Mesothelial cell of epicardium (in vitro differentiated cells): ENCODE data around the gene PNPLA2. TPM values are rescaled to one million over a fixed set of nuclear protein-coding genes. Genes with fewer than 3 reads are reported as not detected.

Experiments used
- DNase-seq, 2 experiments: peaks; one replicate each; pipeline ENCODE4 v3.0.0; 2021; ENCODE audit warnings: low spot score in 2 of 2; ENCODE audit not compliant: unreplicated experiment in 2 of 2
- H3K27ac Mint-ChIP-seq: 2 replicates; pipeline ENCODE4 v1.8.0; 2021; ENCODE audit warnings: mixed read lengths
- H3K27me3 Mint-ChIP-seq: 2 replicates; pipeline ENCODE4 v1.8.0; 2021; ENCODE audit warnings: low read depth, mixed read lengths
- H3K36me3 Mint-ChIP-seq: 2 replicates; pipeline ENCODE4 v1.8.0; 2021; ENCODE audit warnings: mixed read lengths
- H3K4me1 Mint-ChIP-seq: 2 replicates; pipeline ENCODE4 v1.8.0; 2021; ENCODE audit warnings: mixed read lengths
- H3K4me3 Mint-ChIP-seq: 2 replicates; pipeline ENCODE4 v1.8.0; 2021; ENCODE audit warnings: mild to moderate bottlenecking, moderate library complexity, mixed read lengths
- H3K9me3 Mint-ChIP-seq: 2 replicates; pipeline ENCODE4 v1.8.0; 2021; ENCODE audit warnings: mixed read lengths
- total RNA-seq: library from RNA; stranded (reverse); gene quantifications from 3 replicates; pipeline ENCODE4 v1.2.1, GENCODE V29; 2021
- TF ChIP-seq, protein P1 (sequence below): fragments of 200-600 bp; sonication (generic); IDR thresholded peaks from one replicate; pipeline ENCODE4 v1.5.0; 2021; ENCODE audit warnings: antibody characterized with exemption; ENCODE audit not compliant: unreplicated experiment

Gene PNPLA2
- total RNA-seq, 1 donor from 2014 or later = 50.9 TPM

DNA sequence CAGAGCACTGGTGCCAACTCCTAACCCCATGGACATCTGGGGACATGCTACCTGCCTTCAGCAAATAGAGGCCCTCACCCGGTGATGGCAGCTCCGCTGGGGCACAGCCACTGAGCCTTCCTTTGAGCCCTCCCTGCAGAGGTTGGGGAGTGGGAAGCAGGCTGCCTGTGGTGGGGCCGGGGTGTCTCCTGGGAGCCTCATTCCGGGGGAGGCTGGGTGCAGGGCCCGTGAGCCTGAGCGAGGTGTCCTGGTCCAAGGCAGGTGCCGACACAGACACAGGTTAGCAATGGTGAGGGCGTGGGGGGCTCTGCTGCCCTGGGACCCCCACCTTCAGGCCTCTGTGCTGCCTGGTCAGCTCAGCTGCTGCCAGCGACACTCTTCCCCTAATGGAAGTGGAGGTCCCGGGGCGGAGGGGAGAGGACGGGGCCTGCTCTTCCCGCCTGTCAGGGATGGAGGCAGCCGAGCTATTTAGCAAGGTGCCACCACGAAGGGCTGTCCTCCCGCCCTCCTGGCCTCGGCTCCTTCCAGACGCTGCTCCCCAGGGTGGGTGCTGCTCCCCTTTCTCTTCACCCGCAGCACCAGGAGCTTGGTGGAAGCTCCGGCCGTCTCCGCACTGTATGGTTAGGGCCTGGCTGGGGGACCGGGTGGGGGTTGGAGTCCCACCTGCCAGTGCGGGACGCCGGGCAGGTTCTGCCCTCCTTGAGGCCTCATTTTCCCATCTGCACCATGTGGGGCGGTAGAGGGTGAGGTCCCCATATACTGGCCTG is 35.2 kb downstream of the PNPLA2 start:
- no peaks in the 10 kb centered on the region for H3K9me3 Mint-ChIP-seq
- H3K36me3 Mint-ChIP-seq = no peaks in the 10 kb centered on the region
- H3K4me1 Mint-ChIP-seq = peaks cover 21% of the 10 kb centered on the region
- H3K27me3 Mint-ChIP-seq = no peaks in the 10 kb centered on the region
- DNase-seq = no peak
- H3K27ac Mint-ChIP-seq = no peak overlapping the region
- H3K4me3 Mint-ChIP-seq = no peak overlapping the region
- TF ChIP-seq, protein P1, sequence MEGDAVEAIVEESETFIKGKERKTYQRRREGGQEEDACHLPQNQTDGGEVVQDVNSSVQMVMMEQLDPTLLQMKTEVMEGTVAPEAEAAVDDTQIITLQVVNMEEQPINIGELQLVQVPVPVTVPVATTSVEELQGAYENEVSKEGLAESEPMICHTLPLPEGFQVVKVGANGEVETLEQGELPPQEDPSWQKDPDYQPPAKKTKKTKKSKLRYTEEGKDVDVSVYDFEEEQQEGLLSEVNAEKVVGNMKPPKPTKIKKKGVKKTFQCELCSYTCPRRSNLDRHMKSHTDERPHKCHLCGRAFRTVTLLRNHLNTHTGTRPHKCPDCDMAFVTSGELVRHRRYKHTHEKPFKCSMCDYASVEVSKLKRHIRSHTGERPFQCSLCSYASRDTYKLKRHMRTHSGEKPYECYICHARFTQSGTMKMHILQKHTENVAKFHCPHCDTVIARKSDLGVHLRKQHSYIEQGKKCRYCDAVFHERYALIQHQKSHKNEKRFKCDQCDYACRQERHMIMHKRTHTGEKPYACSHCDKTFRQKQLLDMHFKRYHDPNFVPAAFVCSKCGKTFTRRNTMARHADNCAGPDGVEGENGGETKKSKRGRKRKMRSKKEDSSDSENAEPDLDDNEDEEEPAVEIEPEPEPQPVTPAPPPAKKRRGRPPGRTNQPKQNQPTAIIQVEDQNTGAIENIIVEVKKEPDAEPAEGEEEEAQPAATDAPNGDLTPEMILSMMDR = no peak

DNA sequence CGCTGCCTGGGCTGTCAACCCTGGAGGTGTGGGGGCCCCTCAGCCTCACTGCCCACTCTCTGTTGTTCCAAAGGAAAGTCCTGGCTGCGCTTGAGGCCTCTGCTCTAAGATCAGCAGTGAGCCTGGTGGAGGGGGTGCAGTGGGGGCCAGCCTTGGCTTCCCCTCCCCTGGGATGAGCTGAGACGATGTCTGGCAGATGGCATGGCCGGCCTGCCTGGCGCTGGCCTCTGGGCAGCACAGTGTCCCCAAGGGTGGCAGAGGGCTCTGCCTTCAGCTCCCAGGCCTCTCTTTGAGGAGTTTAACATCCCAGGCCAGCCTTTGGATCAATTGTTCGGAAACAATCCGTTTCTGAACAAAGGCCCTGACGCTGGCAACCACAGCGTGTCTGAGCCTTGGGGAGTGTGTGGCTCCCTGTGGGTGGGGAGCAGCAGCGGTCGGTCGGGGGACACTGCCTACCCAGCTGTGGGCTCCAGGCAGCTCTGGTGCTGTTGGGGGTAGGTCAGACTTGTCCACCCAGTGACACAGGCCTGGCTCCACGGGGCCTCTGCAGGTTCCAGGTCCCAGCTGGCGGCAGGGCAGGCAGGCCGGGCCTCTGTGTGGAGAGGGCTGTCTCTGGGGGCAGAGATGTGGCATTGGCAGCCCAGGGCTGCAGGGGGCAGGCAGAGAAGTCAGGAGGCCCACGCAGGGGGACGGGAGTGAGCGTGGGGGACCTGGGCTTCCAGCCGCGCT is 36.1 kb downstream of the PNPLA2 start:
- no peak overlapping the region for H3K27ac Mint-ChIP-seq
- no peaks in the 10 kb centered on the region for H3K27me3 Mint-ChIP-seq
- no peak overlapping the region for H3K4me3 Mint-ChIP-seq
- no peaks in the 10 kb centered on the region for H3K9me3 Mint-ChIP-seq
- H3K4me1 Mint-ChIP-seq = peaks cover 26% of the 10 kb centered on the region
- H3K36me3 Mint-ChIP-seq = no peaks in the 10 kb centered on the region
- TF ChIP-seq, protein P1 = no peak
- DNase-seq = no peak

DNA sequence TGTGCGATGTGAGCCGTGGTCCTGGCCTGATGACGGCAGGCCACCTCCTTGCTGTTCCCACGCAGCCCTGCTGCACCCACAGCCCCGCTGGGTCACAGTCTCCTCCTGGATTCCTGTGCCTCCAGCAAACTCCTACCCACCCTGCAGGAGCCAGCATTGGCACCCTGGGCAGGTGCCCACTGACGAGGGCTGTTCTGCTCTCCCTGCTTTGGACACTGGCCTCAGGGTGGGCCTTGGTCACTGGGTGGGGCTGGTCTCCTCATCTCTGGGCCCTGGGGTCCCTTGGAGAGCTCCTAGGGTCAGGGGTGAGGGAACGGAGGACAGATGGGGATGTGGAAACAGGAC is 36.6 kb downstream of the PNPLA2 start:
- no peak for DNase-seq
- Mint-ChIP-seq H3K4me1 (peaks cover 31% of the 10 kb centered on the region), H3K27me3 (no peaks in the 10 kb centered on the region), H3K4me3 (no peak overlapping the region), H3K36me3 (no peaks in the 10 kb centered on the region), H3K9me3 (no peaks in the 10 kb centered on the region), H3K27ac (no peak overlapping the region)
- TF ChIP-seq, protein P1 = no peak

DNA sequence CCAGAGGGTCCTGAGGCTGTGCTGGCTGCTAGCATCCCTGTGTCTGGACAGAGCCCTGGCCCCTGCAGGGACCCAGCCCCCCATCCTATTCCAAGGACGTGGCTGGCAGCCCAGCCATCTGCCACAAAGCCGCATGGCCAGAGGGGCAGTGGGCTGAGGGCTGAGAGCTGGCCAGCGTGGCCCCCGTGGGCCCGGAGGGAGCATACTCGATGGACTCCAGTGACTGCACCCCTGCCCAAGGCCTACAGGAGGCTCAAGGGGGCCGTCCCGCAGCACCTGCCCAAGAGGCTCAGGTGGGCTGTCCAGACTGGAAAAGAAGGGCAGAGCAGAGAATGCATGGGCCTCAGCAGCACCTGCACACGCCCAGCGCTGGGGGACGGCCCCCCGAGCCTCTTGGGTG is 37.1 kb downstream of the PNPLA2 start:
- H3K36me3 Mint-ChIP-seq = no peaks in the 10 kb centered on the region
- H3K27me3 Mint-ChIP-seq = no peaks in the 10 kb centered on the region

DNA sequence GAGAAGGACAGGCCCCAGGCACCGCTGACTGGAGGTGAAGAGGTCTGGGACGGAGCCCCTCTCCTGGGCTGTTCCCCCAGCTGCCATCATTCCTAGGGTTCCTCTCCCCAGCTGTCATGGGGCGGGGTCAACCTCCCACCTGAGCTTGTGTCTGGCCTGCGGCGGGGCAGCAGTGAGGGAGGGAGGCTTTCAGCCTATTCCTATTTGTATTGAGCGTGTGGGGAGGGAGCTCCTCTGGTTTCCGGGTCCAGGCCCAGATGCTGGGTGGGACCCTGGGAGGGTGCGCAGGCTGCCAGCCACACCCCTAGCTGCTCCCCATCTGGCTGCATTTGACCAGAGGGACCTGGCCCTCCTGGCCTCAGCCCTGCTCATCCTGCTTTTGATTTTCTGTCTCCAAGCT is 37.7 kb downstream of the PNPLA2 start:
- TF ChIP-seq, protein P1 = no peak
- H3K9me3 Mint-ChIP-seq = no peaks in the 10 kb centered on the region
- DNase-seq = no peak

More for the DNA sequence above, 37.1 kb downstream of the PNPLA2 start:
- Mint-ChIP-seq H3K9me3 (no peaks in the 10 kb centered on the region), H3K4me3 (no peak overlapping the region), H3K27ac (no peak overlapping the region), H3K4me1 (peaks cover 31% of the 10 kb centered on the region)
- DNase-seq = no peak
- TF ChIP-seq, protein P1 = no peak

More for the DNA sequence above, 37.7 kb downstream of the PNPLA2 start:
- peaks cover 25% of the 10 kb centered on the region for H3K4me1 Mint-ChIP-seq
- H3K27me3 Mint-ChIP-seq = no peaks in the 10 kb centered on the region
- no peaks in the 10 kb centered on the region for H3K36me3 Mint-ChIP-seq
- H3K4me3 Mint-ChIP-seq = no peak overlapping the region
- H3K27ac Mint-ChIP-seq = no peak overlapping the region
